ENCODE results near the gene PRICKLE2.

The PRICKLE2 gene

GRCh38 chr3:64152676-64153466 is 72.4 kb downstream of the PRICKLE2 start:
- DNase-seq: no peak

- DNase-seq: no peak
Measured at GRCh38 chr3:64152086-64152485, 73.2 kb downstream of the PRICKLE2 start.

- DNase-seq: no peak
Measured at GRCh38 chr3:64151342-64151871, 73.9 kb downstream of the PRICKLE2 start.

- no peak for DNase-seq
Measured at GRCh38 chr3:64150623-64151207, 74.6 kb downstream of the PRICKLE2 start.

- no peak for DNase-seq
Measured at GRCh38 chr3:64149886-64150285, 75.4 kb downstream of the PRICKLE2 start.

GRCh38 chr3:64148955-64149653 is 76.2 kb downstream of the PRICKLE2 start:
- no peak for DNase-seq

- DNase-seq: no peak
Measured at GRCh38 chr3:64147211-64147610, 78.1 kb downstream of the PRICKLE2 start.

- DNase-seq: no peak
Measured at GRCh38 chr3:64145438-64145837, 79.8 kb downstream of the PRICKLE2 start.

- no peak for DNase-seq
Measured at GRCh38 chr3:64144241-64144900, 80.9 kb downstream of the PRICKLE2 start.

GRCh38 chr3:64143409-64144130 is 81.7 kb downstream of the PRICKLE2 start:
- DNase-seq: no peak

GRCh38 chr3:64141476-64141875 is 83.8 kb downstream of the PRICKLE2 start:
- no peak for DNase-seq

- DNase-seq: no peak
Measured at GRCh38 chr3:64140651-64141050, 84.6 kb downstream of the PRICKLE2 start.

GRCh38 chr3:64138656-64139375 is 86.5 kb downstream of the PRICKLE2 start:
- no peak for DNase-seq

- DNase-seq: no peak
Measured at GRCh38 chr3:64138046-64138445, 87.2 kb downstream of the PRICKLE2 start.

- no peak for DNase-seq
Measured at GRCh38 chr3:64134882-64135281, 90.4 kb downstream of the PRICKLE2 start.

- DNase-seq: no peak
Measured at GRCh38 chr3:64133987-64134386, 91.3 kb downstream of the PRICKLE2 start.

- no peak for DNase-seq
Measured at GRCh38 chr3:64133272-64133671, 92.0 kb downstream of the PRICKLE2 start.

- no peak for DNase-seq
Measured at GRCh38 chr3:64131725-64132469, 93.4 kb downstream of the PRICKLE2 start.

- no peak for DNase-seq
Measured at GRCh38 chr3:64130436-64130835, 94.8 kb downstream of the PRICKLE2 start.

- no peak for DNase-seq
Measured at GRCh38 chr3:64129581-64129980, 95.7 kb downstream of the PRICKLE2 start.

- no peak for DNase-seq
Measured at GRCh38 chr3:64129106-64129505, 96.2 kb downstream of the PRICKLE2 start.
